ENCODE results near the gene FAM124A. TPM values are rescaled to one million over a fixed set of nuclear protein-coding genes. Genes with fewer than 3 reads are reported as not detected.

The FAM124A gene
- polyA plus RNA-seq, 1 donor = 1.2 TPM

GRCh38 chr13:51230477-51231105, 8.4 kb downstream of the FAM124A start:
- WGBS (ENCODE audit: insufficient coverage, low lambda C conversion rate) = 20% methylated on average over 1 of the region's 8 CpGs
- DNase-seq = peak in 1 of 2 donors; percentile 54
- no peaks in the 10 kb centered on the region for H3K36me3 ChIP-seq (ENCODE audit: control insufficient read depth, insufficient read depth, low read length)
- no peaks in the 10 kb centered on the region for H3K9me3 ChIP-seq (ENCODE audit: control insufficient read depth, low read depth, low read length)
- H3K27ac ChIP-seq (ENCODE audit: low read length) = no peak overlapping the region
- no peaks in the 10 kb centered on the region for H3K4me1 ChIP-seq (ENCODE audit: control insufficient read depth, insufficient read depth, low read length)
- H3K4me3 ChIP-seq (ENCODE audit: low read length) = no peak overlapping the region
- peaks cover 22% of the 10 kb centered on the region for H3K27me3 ChIP-seq (ENCODE audit: control insufficient read depth, insufficient read depth, low read length)

GRCh38 chr13:51231456-51231855, 9.3 kb downstream of the FAM124A start:
- DNase-seq = no peak
- H3K36me3 ChIP-seq (ENCODE audit: control insufficient read depth, insufficient read depth, low read length) = no peaks in the 10 kb centered on the region
- H3K4me3 ChIP-seq (ENCODE audit: low read length) = no peak overlapping the region
- WGBS (ENCODE audit: insufficient coverage, low lambda C conversion rate) = no CpG with 5 or more reads among the region's 2 CpGs
- H3K9me3 ChIP-seq (ENCODE audit: control insufficient read depth, low read depth, low read length) = no peaks in the 10 kb centered on the region
- no peaks in the 10 kb centered on the region for H3K4me1 ChIP-seq (ENCODE audit: control insufficient read depth, insufficient read depth, low read length)
- no peak overlapping the region for H3K27ac ChIP-seq (ENCODE audit: low read length)
- H3K27me3 ChIP-seq (ENCODE audit: control insufficient read depth, insufficient read depth, low read length) = peaks cover 21% of the 10 kb centered on the region

- H3K27ac ChIP-seq (ENCODE audit: low read length) = no peak overlapping the region
- no peak for DNase-seq
- H3K4me1 ChIP-seq (ENCODE audit: control insufficient read depth, insufficient read depth, low read length) = no peaks in the 10 kb centered on the region
- H3K36me3 ChIP-seq (ENCODE audit: control insufficient read depth, insufficient read depth, low read length) = no peaks in the 10 kb centered on the region
- H3K4me3 ChIP-seq (ENCODE audit: low read length) = no peak overlapping the region
- no peaks in the 10 kb centered on the region for H3K9me3 ChIP-seq (ENCODE audit: control insufficient read depth, low read depth, low read length)
- H3K27me3 ChIP-seq (ENCODE audit: control insufficient read depth, insufficient read depth, low read length) = peaks cover 17% of the 10 kb centered on the region
Observed at GRCh38 chr13:51232328-51232727, 10.1 kb downstream of the FAM124A start.

GRCh38 chr13:51233117-51233826, 11.1 kb downstream of the FAM124A start:
- Histone ChIP-seq H3K4me1 (ENCODE audit: control insufficient read depth, insufficient read depth, low read length) (no peaks in the 10 kb centered on the region), H3K9me3 (ENCODE audit: control insufficient read depth, low read depth, low read length) (no peaks in the 10 kb centered on the region), H3K27ac (ENCODE audit: low read length) (no peak overlapping the region), H3K36me3 (ENCODE audit: control insufficient read depth, insufficient read depth, low read length) (no peaks in the 10 kb centered on the region), H3K27me3 (ENCODE audit: control insufficient read depth, insufficient read depth, low read length) (peaks cover 17% of the 10 kb centered on the region), H3K4me3 (ENCODE audit: low read length) (no peak overlapping the region)
- no CpG with 5 or more reads among the region's 9 CpGs for WGBS (ENCODE audit: insufficient coverage, low lambda C conversion rate)
- DNase-seq = no peak

GRCh38 chr13:51234676-51235075, 12.5 kb downstream of the FAM124A start:
- no peak for DNase-seq
- no peaks in the 10 kb centered on the region for H3K4me1 ChIP-seq (ENCODE audit: control insufficient read depth, insufficient read depth, low read length)
- no peaks in the 10 kb centered on the region for H3K36me3 ChIP-seq (ENCODE audit: control insufficient read depth, insufficient read depth, low read length)
- H3K9me3 ChIP-seq (ENCODE audit: control insufficient read depth, low read depth, low read length) = no peaks in the 10 kb centered on the region
- no peak overlapping the region for H3K4me3 ChIP-seq (ENCODE audit: low read length)
- no peak overlapping the region for H3K27ac ChIP-seq (ENCODE audit: low read length)
- peaks cover 13% of the 10 kb centered on the region for H3K27me3 ChIP-seq (ENCODE audit: control insufficient read depth, insufficient read depth, low read length)
- no CpG with 5 or more reads among the region's 10 CpGs for WGBS (ENCODE audit: insufficient coverage, low lambda C conversion rate)

- WGBS (ENCODE audit: insufficient coverage, low lambda C conversion rate) = 94% methylated on average over 2 of the region's 2 CpGs
- no peak for DNase-seq
- Histone ChIP-seq H3K36me3 (ENCODE audit: control insufficient read depth, insufficient read depth, low read length) (no peaks in the 10 kb centered on the region), H3K4me3 (ENCODE audit: low read length) (no peak overlapping the region), H3K27me3 (ENCODE audit: control insufficient read depth, insufficient read depth, low read length) (peaks cover 12% of the 10 kb centered on the region), H3K4me1 (ENCODE audit: control insufficient read depth, insufficient read depth, low read length) (no peaks in the 10 kb centered on the region), H3K27ac (ENCODE audit: low read length) (no peak overlapping the region), H3K9me3 (ENCODE audit: control insufficient read depth, low read depth, low read length) (no peaks in the 10 kb centered on the region)
Observed at GRCh38 chr13:51235186-51235585, 13.0 kb downstream of the FAM124A start.

- no peaks in the 10 kb centered on the region for H3K9me3 ChIP-seq (ENCODE audit: control insufficient read depth, low read depth, low read length)
- no peak overlapping the region for H3K4me3 ChIP-seq (ENCODE audit: low read length)
- 69% methylated on average over 2 of the region's 4 CpGs for WGBS (ENCODE audit: insufficient coverage, low lambda C conversion rate)
- no peak overlapping the region for H3K27ac ChIP-seq (ENCODE audit: low read length)
- peaks cover 15% of the 10 kb centered on the region for H3K27me3 ChIP-seq (ENCODE audit: control insufficient read depth, insufficient read depth, low read length)
- H3K4me1 ChIP-seq (ENCODE audit: control insufficient read depth, insufficient read depth, low read length) = no peaks in the 10 kb centered on the region
- DNase-seq = no peak
- H3K36me3 ChIP-seq (ENCODE audit: control insufficient read depth, insufficient read depth, low read length) = no peaks in the 10 kb centered on the region
Observed at GRCh38 chr13:51235756-51236490, 13.7 kb downstream of the FAM124A start.

GRCh38 chr13:51236491-51236792, 14.2 kb downstream of the FAM124A start:
- no peak overlapping the region for H3K27ac ChIP-seq (ENCODE audit: low read length)
- no peaks in the 10 kb centered on the region for H3K36me3 ChIP-seq (ENCODE audit: control insufficient read depth, insufficient read depth, low read length)
- no peaks in the 10 kb centered on the region for H3K9me3 ChIP-seq (ENCODE audit: control insufficient read depth, low read depth, low read length)
- 100% methylated on average over 1 of the region's 1 CpG for WGBS (ENCODE audit: insufficient coverage, low lambda C conversion rate)
- H3K4me3 ChIP-seq (ENCODE audit: low read length) = no peak overlapping the region
- peaks cover 12% of the 10 kb centered on the region for H3K27me3 ChIP-seq (ENCODE audit: control insufficient read depth, insufficient read depth, low read length)
- no peak for DNase-seq
- H3K4me1 ChIP-seq (ENCODE audit: control insufficient read depth, insufficient read depth, low read length) = no peaks in the 10 kb centered on the region

GRCh38 chr13:51237386-51237785, 15.2 kb downstream of the FAM124A start:
- no peaks in the 10 kb centered on the region for H3K9me3 ChIP-seq (ENCODE audit: control insufficient read depth, low read depth, low read length)
- peaks cover 10% of the 10 kb centered on the region for H3K27me3 ChIP-seq (ENCODE audit: control insufficient read depth, insufficient read depth, low read length)
- H3K27ac ChIP-seq (ENCODE audit: low read length) = no peak overlapping the region
- H3K4me1 ChIP-seq (ENCODE audit: control insufficient read depth, insufficient read depth, low read length) = no peaks in the 10 kb centered on the region
- DNase-seq = no peak
- no peaks in the 10 kb centered on the region for H3K36me3 ChIP-seq (ENCODE audit: control insufficient read depth, insufficient read depth, low read length)
- no CpG with 5 or more reads among the region's 4 CpGs for WGBS (ENCODE audit: insufficient coverage, low lambda C conversion rate)
- no peak overlapping the region for H3K4me3 ChIP-seq (ENCODE audit: low read length)

- peaks cover 10% of the 10 kb centered on the region for H3K27me3 ChIP-seq (ENCODE audit: control insufficient read depth, insufficient read depth, low read length)
- no peak overlapping the region for H3K27ac ChIP-seq (ENCODE audit: low read length)
- no peak for DNase-seq
- H3K9me3 ChIP-seq (ENCODE audit: control insufficient read depth, low read depth, low read length) = no peaks in the 10 kb centered on the region
- H3K36me3 ChIP-seq (ENCODE audit: control insufficient read depth, insufficient read depth, low read length) = no peaks in the 10 kb centered on the region
- H3K4me1 ChIP-seq (ENCODE audit: control insufficient read depth, insufficient read depth, low read length) = no peaks in the 10 kb centered on the region
- WGBS (ENCODE audit: insufficient coverage, low lambda C conversion rate) = no CpG with 5 or more reads among the region's 2 CpGs
- no peak overlapping the region for H3K4me3 ChIP-seq (ENCODE audit: low read length)
Observed at GRCh38 chr13:51237887-51238286, 15.7 kb downstream of the FAM124A start.
